HK-2 (cell line): ENCODE data around the gene RALGDS.

Experiments used
- DNase-seq: peaks from one replicate; pipeline ENCODE4 v3.0.0-alpha.2; 2018; ENCODE audit not compliant: unreplicated experiment

Gene RALGDS

DNA sequence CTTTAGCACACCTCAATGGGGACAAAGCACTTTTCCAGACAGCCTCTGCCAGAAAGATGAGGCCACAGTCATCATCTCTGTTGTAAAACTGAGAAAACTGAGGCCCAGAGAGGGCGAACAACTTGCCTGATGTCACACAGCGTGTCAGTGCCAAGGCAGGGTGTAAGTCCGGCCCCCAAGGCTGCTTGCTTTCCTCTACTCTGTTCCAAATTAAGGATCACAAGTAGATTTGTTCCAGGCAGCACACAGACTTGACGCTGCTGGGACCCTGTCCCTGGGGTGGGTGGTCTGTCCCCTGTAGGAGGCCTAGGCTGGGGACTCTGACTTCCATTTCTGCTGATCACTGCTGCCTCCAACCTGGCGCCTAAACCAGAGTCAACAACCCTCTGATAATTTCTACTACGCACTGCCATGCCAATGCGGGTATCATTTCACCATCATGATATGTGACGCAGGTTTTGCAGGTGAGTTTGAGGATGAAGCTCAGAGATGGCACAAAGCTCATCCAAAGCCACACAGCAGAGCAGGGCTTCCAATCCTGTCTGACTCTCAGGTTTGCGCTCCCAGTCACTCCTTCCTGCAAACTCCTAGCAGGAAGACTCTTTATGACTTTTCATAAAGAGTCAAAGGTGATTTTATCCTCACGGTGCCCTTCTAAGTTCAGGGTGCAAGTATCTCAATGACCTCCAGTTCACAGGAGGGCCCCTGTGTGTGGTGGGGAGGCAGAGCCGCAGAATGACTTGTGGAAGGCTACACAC is 13.5 kb upstream of the RALGDS start:
- no peak for DNase-seq

DNA sequence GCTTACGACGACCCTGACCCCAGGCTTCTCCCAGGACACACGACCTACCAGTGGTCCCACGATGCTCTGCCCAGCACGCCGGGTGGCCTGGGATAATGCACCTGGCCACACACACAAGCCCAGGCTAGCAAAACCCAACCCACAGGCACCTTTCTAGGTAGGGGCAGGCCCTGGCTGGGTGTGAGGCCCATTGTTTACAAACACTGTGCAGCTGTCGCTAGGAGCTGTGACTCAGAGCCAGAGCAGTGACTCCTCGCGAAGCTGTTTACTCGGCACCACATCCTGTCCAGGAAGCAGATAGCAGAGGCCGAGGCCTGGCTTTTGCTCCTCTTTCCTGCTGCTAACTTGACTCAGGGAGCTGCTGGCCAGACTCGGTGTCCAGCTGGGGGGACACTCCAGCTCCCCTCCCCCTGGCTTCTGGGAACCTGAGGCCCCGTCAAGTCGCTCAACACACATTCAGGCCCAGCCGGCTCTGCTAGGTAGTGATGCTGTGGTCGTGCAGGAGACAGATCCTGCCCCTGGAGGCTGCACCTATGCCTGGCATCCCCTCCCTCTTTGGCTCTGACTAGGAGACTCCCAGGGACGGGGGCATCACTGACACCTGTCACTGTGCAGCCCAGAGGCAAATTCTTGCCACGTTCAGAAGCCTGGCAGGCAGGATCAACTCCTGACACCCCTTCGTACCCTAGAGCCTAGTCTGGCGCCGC is 12.8 kb upstream of the RALGDS start:
- peak; percentile 89 for DNase-seq

DNA sequence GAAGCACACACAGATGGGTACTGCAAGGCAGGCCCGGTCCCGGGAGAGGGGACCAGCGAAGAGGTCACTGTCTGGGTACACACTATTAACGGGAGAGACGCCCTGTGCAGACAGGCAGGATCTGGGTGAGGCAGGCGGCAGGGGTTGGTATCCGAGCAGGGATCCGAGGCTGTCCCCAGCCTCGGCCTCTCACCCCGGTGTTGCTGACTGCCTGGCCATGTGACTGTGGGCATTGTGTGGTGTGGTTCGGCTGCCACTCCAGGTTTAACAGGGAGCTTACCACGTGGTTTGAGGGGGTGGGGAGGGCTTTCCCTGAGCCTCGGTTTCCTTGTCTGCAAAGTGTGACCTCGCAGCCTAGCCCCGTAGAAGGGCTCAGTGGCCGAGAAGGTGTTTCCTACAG is 11.1 kb upstream of the RALGDS start:
- no peak for DNase-seq

DNA sequence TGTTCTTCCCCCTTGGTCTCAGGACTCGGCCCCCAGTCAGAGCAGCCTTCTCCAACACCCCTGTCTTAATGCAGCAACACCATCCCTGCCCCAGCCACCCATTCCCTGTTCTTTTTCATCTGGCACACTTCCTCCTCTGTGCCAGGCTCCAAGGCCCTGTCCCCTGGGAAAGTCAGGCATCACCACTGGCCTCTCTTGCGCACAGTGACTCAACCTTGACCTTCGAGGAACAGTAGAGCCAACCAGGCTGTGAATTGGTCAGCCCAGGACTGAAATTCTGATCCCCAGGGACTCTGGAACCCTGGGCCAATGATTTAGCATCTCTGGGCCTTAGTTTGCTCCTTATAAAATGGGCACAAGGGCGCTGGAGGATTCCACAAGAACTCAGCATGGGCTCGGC is 10.5 kb upstream of the RALGDS start:
- DNase-seq: no peak

DNA sequence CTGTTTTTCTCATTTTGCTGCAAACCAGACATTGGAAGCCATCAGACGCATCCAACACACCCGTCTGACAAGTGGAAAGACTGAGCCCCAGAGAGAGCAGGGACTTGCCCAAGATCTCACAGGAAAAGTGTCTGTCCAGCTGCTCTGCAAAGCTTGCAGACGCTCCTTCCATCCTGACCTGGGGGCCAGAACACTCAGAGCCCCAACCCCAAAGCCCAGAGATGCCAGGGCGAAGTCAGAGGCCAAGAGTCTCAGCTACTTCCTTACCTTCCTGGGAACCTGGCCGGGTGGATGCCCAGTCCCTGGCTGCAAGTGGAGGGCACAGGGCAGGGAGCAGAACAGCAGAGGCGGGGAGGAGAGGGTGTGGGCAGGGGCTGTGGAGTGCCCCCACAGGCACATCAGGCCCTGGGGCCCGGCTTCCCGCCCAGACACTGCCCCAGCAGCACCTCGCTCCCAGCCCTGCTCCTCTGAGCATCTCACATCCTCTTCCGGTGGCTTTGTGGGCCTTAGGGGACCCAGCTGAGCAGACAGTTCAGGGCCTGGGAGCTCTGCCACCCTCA is 9.7 kb upstream of the RALGDS start:
- no peak for DNase-seq

DNA sequence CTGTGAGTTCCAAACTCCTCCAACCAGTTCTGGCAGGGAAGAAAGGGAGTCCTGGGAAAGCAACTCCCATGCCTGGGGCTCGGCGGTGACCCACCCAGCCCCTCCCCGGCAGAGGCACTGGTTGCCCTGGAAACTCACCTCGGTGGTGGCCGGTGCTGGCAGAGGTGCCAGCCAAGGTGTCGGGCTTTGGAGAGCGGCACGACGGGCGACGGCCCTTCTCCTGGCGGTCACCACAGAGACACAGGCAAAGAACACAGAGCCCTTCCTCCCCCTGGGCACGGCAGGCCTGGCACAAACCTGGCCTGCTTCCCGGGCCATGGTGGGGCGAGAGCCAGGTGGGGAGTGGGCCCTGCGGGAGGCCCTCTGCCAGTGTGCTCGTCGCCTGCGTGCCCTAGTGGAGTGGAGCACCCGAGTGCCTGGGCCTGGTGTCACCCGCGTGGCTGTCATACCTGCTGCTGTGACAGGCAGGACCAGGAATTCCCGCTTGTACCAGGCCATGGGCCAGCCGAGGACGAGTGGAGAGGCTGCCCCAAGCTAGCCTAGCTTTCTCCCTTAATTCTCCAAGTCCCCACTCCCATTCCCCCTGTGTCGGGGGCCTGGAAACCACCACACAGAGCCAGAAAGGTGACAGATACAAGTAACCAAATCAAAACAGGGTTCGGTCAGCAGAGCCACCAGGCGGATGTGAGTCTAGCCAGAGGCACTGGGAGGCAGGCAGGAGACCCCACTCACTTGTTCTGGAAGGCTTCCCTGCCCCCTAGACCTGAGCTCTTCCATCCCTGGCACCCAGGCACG is 8.2 kb upstream of the RALGDS start:
- DNase-seq: no peak

DNA sequence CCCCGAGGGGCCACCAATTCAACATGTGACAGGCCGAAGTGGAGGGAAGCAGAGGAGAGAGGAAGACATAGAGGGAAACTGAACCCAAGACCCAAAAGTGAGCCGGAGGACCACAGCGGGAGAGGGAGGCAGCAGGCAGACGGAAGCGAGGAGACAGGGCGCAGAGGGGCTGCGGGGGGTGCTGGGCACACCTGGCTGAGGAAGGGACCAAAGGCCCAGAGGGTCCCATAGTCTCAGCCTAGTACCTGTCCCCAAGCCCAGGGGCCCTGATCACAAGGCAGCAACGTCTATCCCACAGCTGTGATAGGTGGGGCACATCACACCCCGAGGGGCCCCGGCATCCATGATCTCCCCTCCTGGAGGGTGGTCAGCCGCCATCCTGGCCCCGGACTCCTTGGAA is 7.1 kb upstream of the RALGDS start:
- no peak for DNase-seq

DNA sequence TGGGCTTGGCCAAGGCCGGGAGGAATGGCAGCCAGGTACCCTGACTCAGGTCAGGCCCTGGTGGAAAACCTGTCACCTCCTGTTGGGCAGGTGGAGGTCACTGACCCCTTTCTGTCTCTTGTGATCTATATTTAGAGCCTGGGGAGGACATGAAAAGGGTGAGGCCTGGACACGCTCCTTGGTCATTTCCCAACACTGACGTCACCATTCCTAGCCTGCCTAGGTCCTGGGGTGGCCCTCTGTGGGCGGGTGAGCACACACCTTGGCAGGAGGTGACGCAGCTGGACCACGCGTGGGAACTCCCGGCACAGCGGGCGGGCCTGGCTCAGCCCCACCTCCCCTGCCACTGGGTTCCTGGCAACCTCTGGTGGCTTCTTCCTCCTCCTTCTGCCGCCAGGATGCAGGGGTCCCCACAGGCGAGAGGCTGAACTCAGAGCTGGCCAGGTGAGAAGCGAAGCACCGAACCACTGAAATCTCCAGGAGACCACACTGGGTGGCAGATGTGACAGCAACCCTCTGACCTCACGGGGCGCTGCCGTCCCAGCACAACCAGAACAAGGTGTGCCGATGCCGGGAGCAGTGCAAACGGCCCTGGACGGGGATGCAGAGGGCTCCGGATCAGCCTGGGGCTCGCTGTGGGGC is 6.4 kb upstream of the RALGDS start:
- DNase-seq: no peak

DNA sequence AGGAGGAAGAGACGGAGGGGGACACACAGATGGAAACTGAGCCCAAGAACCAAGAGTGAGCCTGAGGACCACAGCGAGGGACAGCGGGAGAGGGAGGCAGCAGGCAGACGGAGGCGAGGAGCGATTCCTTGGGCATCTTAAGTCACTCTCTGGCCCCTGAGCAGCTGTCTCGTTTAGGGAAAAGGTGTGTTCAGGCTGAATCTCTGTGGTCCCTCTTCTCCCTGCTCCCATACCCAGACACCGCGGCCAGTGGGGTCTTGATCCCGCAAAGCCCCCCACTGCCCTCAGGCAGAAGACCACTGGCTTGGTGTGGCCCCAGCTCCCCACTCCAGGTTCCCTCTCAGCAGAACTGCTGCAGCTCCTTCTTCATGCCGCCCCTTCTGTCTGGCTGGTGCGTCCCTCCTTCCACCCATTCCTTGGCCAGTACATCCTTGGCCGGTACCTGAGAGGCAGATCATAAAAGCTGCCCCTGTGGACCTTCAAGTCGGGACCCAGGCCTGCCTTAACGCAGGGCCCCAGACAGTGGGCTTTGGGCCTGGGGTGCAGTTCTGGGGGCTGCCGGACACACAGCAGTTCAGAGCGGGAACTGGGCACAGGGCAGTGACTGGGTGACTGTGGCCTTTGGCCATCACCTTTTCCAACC is 5.8 kb upstream of the RALGDS start:
- no peak for DNase-seq

DNA sequence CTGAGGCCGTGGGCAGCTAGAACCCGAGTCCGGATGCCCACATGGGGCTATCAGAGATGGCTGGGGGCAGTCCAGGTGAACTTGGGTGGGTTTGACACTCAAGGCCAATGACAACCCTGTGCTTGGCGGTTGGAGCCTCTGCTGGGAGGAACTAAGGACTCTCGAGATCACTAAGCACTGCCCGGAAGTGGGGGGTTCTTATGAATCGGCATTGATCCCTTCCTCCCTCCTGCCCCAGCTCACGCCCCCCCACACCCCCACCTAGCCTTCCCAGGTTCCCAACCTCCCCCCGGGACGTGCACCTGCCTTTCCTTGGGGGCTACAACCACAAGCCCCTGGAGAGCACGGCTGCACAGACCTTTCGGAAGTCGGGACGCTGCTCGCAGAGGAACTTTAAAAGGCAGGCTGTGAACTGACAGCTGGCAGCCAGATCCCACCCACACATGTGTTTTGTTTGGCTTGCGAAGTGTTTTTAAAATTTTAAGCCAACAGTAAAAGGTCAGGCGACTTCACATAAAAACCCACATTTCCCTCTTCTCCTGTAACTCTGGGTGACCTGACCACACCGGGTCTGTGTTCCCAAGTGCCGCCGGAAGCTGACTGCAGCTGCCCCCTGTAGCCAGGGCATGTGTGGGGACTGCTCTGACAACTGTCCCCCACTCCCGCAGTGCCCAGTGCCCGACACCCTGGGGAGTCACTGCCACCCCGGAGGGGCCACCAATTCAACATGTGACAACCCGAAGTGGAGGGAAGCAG is 5.1 kb upstream of the RALGDS start:
- no peak for DNase-seq

DNA sequence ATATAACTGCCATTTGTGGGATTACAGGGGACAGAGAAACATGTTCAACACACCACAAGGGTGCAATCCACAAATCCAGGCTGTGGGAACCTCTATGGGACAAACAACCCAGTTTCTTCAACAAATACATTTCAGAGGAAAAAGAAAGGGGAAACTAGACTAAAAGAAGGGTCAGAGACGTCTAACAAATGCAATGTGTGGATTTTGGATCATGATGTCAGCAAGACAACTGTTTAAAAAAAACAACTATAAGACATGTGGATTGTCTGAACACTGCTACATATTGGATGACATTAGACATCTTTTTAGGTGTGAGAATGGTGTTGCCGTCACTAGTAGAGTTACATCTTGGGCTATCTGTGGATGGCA is 3.9 kb upstream of the RALGDS start:
- DNase-seq: no peak

DNA sequence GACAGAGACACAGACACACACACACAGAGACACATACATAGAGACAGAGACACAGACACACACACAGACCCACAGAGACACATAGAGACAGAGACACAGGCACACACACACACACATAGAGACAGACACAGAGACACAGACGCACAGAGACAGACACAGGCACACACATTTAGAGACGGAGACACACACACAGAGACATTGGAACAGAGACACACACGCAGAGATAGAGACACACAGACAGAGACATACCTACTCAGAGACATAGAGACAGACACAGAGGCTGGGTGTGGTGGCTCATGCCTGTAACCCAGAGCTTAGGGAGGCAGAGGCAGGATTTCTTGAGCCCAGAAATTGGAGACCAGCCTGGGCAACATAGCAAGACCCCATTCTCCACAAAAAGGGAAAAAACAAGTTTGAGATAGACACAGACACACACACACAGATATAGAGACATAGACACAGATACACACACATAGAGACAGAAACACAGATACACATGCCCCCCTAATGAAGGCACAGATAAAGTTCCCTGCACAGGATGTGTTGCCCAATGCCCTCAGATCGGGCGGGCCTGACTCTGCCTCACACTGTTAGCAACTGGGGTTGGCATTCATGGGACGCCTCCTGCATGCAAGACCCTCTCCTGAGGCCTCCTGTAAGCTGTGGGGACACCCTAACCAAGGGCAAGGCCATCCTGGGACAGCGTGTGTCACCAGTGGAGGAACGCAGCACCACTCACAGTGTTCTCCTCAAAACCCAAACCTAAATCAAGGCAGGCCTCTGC is 3.3 kb upstream of the RALGDS start:
- DNase-seq: no peak

DNA sequence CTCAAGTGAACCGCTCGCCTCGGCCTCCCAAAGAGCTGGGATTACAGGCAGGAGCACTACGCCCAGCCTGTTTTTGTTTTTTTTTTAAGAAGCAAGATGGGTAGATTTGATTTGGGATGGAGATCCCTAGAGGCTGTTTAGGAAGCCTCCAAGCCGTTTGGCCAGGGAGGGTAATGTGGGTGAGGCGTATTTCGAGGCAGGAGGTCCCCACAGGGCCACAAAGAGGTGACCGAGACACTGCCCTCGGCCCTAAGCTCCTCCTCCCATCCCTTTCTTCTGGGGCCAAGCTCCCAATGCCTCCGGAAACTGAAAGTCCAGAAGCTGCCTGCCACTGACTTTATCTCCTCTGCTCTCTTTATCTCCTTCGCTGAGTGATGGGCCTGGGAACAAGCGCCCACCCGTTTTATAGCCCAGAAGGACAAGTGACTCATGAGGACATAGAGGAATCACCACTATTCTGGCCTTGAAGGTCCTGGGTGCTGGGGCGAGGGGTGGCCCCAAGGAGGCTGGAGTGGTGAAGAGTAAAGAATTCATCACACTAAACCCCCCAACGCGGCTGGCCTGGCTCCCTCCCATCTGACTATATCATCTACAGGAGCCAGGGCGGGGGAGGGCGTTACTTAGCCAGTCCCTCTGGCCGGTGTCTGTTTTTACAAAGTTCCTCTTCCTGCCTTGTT is 2.0 kb upstream of the RALGDS start:
- no peak for DNase-seq

DNA sequence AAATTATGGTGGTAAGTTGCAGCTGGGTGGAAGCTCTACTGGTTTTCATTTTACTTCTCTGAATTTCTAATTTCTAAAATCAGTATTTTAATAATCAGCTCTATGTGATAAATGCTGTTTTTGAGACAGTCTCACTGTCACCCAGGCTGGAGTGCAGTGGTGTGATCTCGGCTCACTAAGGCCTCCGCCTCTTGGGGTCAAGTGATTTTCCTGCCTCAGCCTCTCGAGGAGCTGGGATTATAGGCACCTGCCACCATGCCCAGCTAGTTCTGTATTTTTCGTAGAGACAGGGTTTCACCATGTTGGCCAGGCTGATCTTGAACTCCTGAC is 1.5 kb upstream of the RALGDS start:
- DNase-seq: no peak

DNA sequence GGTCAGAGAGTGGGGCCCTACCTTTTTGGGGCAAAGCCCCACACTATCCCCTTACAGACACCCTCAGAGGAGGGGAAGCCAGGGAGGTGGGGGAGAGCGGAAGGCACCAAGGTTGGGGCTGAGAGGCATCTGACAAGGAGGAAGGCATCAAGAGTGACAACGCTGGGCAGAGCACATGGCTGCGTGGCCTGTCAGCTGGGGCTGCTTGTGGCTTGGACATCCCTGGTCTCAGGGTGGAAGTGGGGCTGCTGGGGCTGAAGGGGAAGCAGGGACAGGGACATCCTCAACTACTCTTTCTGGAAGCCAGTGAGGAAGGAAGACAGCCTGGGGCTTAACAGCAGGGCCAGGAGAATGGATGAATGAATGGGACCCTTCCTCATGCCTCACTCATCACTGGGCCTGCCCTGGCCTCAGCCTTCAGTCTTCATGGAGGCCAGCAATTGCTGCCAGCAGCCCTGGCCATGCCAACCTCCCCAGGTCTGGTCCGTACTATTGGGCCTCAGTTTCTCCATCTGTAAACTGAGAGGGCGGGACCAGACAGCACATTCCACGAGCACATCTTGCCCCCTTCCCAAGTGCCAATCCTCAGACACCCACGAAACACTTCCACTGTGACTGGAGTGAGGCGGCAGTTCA is 993 bp upstream of the RALGDS start:
- DNase-seq: no peak

DNA sequence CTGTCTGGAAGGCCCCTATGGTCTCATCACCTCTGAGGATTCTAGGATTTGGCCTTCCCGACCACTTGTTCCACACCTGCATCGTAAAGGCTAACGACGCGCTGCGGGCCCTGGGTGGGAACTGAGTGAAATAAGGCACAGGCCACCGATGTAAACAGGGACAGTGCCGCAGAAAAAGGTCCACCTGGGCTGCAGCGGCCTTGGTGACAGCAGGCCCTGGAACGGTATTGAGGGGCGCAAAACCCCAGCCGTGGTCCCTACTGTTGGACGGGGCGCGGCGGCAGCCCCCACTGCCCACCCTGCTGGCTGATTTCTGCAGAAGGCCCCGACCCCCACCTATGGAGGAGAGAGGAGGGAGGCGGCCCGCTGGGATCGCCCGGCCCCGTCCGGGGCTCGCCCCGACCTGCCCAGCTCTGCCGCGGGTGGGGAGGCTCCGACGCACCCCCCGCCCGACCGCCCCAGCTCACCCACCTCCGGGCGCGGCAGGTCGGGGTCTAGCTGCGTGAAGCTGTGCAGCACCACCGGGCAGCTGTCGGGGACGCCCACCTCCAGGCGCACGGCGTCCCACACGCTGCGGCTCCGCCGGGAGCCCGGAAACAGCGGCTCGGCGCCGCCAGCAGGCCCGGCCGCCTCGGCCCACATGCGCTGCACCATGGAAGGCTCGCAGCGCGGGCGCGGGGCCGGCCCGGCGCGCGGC is 391 bp downstream of the RALGDS start:
- DNase-seq: no peak

DNA sequence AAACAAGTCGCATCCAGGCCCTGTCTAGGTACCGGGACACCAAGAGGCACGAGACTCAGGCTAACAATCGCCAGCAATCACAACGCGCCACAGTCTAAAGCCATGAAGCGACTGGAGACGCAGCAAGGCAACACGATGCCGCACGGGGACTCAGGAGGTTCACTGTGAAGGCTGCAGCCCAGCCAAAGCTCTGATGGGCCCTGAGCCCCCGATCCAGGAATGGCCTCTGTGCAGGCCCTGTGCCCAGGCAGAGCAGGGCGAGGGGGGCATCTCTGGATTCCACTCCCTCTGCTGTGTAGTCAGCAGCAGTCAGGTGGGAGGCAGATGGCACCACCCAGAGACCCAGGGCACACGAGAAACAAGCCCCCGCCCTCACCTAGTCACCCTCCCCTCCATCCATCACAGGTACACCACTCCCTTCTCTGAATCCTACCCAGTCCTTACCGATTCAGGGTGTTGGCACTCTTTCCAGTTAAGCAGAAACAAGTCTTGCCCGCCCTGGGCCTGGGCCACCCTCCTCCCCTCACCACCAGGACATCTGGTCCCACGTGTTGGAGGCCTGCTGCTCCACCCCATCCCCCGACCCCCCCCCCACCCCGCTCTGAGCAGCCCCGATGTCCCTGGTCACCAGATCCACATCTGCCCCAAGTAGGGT is 1.1 kb downstream of the RALGDS start:
- DNase-seq: no peak
